Testis (tissue), 2 donors: Measurements from ENCODE around the gene SH3BP2.

Experiments
- POLR2A ChIP-seq: fragments of 450-650 bp; IDR thresholded peaks from one replicate; pipeline ENCODE4 v1.6.1; 2017; ENCODE audit warnings: antibody characterized with exemption, mild to moderate bottlenecking, moderate library complexity
- TF ChIP-seq, protein P1 (sequence below), 3 experiments: fragments of 450-650 bp in 2 of 3; fragments of 200-600 bp in 1 of 3; sonication (generic) in 1 of 3; IDR thresholded peaks; one replicate each; pipeline ENCODE4 v1.5.1; 2016 to 2019; ENCODE audit warnings: antibody characterized with exemption in 3 of 3, mild to moderate bottlenecking in 2 of 3, moderate library complexity in 1 of 3

DNA sequence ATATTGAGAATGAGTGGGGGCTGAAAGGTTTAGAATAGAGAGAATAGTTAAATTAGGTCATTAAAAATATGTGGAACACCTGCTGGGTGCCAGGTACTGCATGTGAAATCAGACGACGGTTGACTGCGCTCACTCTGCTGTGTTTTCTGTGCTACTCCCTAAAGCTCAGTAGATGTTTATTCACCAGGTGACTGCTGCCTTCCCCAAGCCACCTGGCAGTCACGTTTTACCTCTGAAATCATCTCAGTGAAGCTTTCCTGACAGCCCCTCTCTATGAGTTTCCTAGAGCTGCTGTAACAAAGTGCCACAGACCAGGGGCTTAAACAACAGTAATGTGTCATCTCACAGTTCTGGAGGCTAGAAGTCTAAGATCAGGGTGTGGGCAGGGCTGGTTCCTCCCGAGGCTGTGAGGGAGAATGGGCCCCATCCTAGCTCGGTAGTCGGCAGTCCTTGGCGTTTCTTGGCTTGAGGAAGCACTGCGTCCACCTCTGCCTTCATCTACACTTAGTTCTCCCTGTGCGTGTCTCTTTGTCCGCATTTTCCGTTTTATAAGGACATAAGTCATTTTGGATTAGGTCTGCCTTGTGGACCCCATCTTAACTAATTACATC, 76.1 kb downstream of the SH3BP2 start:
- TF ChIP-seq, protein P1, sequence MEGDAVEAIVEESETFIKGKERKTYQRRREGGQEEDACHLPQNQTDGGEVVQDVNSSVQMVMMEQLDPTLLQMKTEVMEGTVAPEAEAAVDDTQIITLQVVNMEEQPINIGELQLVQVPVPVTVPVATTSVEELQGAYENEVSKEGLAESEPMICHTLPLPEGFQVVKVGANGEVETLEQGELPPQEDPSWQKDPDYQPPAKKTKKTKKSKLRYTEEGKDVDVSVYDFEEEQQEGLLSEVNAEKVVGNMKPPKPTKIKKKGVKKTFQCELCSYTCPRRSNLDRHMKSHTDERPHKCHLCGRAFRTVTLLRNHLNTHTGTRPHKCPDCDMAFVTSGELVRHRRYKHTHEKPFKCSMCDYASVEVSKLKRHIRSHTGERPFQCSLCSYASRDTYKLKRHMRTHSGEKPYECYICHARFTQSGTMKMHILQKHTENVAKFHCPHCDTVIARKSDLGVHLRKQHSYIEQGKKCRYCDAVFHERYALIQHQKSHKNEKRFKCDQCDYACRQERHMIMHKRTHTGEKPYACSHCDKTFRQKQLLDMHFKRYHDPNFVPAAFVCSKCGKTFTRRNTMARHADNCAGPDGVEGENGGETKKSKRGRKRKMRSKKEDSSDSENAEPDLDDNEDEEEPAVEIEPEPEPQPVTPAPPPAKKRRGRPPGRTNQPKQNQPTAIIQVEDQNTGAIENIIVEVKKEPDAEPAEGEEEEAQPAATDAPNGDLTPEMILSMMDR (IDR thresholded peaks at IDR 0.05), result no peak
- TF ChIP-seq POLR2A, result no peak
